Measurements from ENCODE around the gene CACNA1E. TPM values are rescaled to one million over a fixed set of nuclear protein-coding genes. Genes with fewer than 3 reads are reported as not detected.

The CACNA1E gene
- total RNA-seq, 2 experiments from 2014 or later, result 0.04 TPM; not detected in 1

DNA sequence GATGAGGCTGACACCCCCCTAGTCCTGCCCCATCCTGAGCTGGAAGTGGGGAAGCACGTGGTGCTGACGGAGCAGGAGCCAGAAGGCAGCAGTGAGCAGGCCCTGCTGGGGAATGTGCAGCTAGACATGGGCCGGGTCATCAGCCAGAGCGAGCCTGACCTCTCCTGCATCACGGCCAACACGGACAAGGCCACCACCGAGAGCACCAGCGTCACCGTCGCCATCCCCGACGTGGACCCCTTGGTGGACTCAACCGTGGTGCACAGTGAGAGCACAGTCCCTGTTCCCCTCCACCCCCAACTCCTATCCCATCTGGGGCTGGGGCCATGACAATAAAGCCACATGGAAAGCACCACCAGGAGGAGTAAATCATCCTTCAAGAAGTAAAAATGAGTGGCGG, 250.2 kb downstream of the CACNA1E start:
- H3K4me3 Mint-ChIP-seq, result no peak overlapping the region
- no peaks in the 10 kb centered on the region for H3K4me1 Mint-ChIP-seq
- DNase-seq, result no peak
- H3K9me3 Mint-ChIP-seq, result no peaks in the 10 kb centered on the region
- H3K36me3 Mint-ChIP-seq, result no peaks in the 10 kb centered on the region
- H3K27me3 Mint-ChIP-seq, result peaks cover 3% of the 10 kb centered on the region
- no peak overlapping the region for H3K27ac Mint-ChIP-seq

DNA sequence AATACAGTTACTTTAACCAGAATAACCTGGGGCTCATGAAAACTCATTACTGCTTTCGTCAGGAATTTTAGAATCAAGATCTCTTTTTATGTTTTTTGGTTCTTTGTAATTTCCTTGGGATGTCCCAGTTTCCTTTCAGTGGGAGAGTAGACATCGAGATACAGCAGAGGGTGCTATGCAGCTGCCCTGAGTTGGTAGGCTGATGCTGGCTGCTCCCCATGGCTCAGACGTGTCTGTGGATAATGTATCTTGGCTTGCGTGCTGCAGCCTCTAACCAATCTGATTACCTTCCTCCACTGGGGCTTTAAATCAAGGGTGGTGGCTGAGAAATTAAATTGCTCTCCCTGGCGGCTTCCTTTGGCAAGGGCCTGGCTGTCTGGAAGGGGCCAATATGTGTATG, 253.7 kb downstream of the CACNA1E start:
- Mint-ChIP-seq H3K4me3 (no peak overlapping the region), H3K27ac (no peak overlapping the region), H3K27me3 (peaks cover 7% of the 10 kb centered on the region), H3K36me3 (no peaks in the 10 kb centered on the region), H3K9me3 (no peaks in the 10 kb centered on the region), H3K4me1 (no peaks in the 10 kb centered on the region)
- DNase-seq, result no peak

DNA sequence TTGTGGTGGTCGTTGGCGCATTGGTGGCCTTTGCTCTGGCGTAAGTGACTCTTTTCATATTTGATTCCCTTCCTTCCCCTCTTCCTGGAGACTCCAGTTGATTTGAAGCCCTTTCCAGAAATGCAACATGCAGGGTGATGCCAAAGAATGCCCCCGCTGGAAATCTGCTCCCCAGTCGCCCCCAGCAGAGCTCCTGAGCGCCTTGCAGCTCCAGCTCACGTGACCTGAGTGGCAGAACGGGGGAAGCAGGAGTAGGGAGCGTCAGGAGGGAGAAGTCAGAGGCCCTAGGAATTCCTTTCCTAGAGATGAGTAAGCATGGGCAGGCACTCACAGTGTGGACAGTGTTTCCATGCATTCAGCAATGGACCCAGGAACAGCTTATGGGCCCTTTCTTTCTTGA, 255.9 kb downstream of the CACNA1E start:
- H3K9me3 Mint-ChIP-seq, result no peaks in the 10 kb centered on the region
- H3K27me3 Mint-ChIP-seq, result peaks cover 7% of the 10 kb centered on the region
- H3K4me1 Mint-ChIP-seq, result no peaks in the 10 kb centered on the region
- H3K36me3 Mint-ChIP-seq, result no peaks in the 10 kb centered on the region
- no peak overlapping the region for H3K27ac Mint-ChIP-seq
- no peak overlapping the region for H3K4me3 Mint-ChIP-seq
- no peak for DNase-seq

DNA sequence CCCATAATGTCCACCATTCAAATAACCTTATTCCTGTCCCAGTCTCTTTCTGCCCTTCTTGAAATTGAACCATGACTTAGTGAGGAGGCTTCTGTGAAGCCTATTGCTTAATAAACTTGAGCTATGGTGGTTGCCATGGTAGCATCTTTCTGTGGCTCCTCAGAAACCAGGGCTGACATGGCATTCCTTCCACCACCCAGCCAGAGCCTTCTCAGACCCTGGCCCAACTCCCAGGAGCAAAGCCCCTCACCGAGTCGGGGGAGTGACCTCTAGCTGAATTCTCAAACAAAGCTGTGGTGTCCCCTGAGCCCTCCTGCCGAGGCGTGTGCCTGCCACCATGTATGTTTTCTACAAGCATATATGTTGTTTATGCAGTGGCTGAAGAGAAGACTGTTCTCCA, 259.1 kb downstream of the CACNA1E start:
- Mint-ChIP-seq H3K9me3 (no peaks in the 10 kb centered on the region), H3K27me3 (peaks cover 4% of the 10 kb centered on the region), H3K4me3 (no peak overlapping the region), H3K4me1 (no peaks in the 10 kb centered on the region), H3K36me3 (no peaks in the 10 kb centered on the region), H3K27ac (no peak overlapping the region)
- DNase-seq, result no peak

DNA sequence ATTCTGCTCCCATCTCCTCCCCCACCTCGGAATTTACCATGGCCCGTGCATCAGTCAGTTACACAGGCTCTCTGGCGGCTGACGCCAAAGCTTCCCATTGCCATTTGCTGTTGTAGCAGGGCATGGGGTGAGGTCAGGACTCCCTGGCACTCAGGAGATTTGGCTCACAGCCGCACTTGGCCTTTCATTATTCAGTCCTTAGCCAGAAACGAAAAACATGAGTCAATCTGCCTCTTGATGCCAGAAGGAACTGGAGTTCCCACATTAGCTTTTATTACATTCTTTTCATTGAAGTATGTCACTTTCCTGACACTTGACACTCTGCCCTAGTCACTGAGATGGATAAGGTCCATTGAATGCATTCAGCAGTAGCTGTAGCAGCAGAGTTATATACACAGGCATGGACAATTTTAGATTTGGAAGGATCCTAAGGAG, 260.6 kb downstream of the CACNA1E start:
- H3K4me3 Mint-ChIP-seq, result no peak overlapping the region
- no peaks in the 10 kb centered on the region for H3K9me3 Mint-ChIP-seq
- H3K4me1 Mint-ChIP-seq, result no peaks in the 10 kb centered on the region
- no peak for DNase-seq
- H3K27ac Mint-ChIP-seq, result no peak overlapping the region
- H3K36me3 Mint-ChIP-seq, result no peaks in the 10 kb centered on the region
- peaks cover 4% of the 10 kb centered on the region for H3K27me3 Mint-ChIP-seq

DNA sequence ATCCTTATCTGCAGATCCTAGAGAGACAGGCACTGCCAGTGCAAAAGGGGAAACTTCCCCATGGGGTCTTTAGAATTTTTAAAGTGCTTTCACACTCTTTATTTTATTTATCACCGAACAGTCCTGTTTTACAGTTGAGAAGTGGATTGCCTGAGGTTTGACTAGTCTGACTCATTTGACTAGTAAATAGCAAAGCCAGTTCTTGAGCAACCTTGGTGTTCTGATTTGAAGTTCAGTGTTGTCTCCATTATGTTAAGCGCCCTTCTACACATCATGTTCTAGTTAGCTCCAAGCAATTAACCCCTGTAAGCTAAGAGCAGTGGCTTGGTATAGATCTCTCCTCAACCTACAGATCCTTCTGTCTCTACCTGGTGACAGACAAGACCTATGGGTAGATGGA, 262.9 kb downstream of the CACNA1E start:
- no peak overlapping the region for H3K27ac Mint-ChIP-seq
- H3K9me3 Mint-ChIP-seq, result no peaks in the 10 kb centered on the region
- no peaks in the 10 kb centered on the region for H3K27me3 Mint-ChIP-seq
- no peak for DNase-seq
- H3K4me1 Mint-ChIP-seq, result no peaks in the 10 kb centered on the region
- H3K36me3 Mint-ChIP-seq, result no peaks in the 10 kb centered on the region
- H3K4me3 Mint-ChIP-seq, result no peak overlapping the region

DNA sequence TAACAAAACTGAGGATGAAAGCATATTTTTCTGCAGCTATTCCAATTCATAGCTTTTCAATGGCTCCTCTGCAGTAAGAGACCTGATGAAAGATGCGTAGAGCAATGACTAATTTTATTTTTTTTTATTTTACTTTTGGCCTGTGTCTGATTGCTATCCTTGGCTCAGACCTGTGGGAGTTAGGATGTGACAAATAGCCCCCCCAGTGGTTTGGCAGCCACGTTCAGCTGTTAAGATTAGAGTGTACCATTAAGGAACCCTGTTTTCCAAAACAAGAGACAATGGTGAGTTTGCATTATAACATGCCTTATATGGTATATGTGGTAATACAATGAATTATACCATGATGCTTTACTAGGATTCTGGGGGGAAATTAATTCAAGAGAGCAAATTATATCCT, 264.7 kb downstream of the CACNA1E start:
- no peaks in the 10 kb centered on the region for H3K27me3 Mint-ChIP-seq
- no peaks in the 10 kb centered on the region for H3K4me1 Mint-ChIP-seq
- H3K36me3 Mint-ChIP-seq, result no peaks in the 10 kb centered on the region
- H3K9me3 Mint-ChIP-seq, result no peaks in the 10 kb centered on the region
- no peak overlapping the region for H3K4me3 Mint-ChIP-seq
- DNase-seq, result no peak
- no peak overlapping the region for H3K27ac Mint-ChIP-seq

DNA sequence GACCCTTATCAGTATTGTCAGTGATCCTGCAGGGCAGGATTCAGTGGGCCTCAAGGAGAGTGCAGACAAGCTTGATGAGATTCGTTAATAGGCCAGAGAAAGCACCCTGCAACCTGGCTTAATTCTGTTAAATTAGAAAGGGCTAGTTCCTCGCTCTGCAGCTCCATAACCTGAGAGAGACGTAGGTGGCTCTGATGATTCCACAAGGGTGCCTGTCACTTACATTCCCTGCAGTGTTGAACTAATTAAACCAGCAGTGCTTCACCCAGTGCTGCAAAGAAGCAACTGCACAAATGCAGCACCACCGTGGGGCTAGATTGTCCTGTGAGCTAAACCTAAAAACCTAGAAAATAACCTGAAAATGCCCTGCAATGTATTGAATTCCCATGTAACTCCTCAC, 270.8 kb downstream of the CACNA1E start:
- no peak for DNase-seq
- H3K4me3 Mint-ChIP-seq, result no peak overlapping the region
- no peaks in the 10 kb centered on the region for H3K36me3 Mint-ChIP-seq
- H3K4me1 Mint-ChIP-seq, result no peaks in the 10 kb centered on the region
- H3K27ac Mint-ChIP-seq, result no peak overlapping the region
- H3K27me3 Mint-ChIP-seq, result no peaks in the 10 kb centered on the region
- no peaks in the 10 kb centered on the region for H3K9me3 Mint-ChIP-seq

DNA sequence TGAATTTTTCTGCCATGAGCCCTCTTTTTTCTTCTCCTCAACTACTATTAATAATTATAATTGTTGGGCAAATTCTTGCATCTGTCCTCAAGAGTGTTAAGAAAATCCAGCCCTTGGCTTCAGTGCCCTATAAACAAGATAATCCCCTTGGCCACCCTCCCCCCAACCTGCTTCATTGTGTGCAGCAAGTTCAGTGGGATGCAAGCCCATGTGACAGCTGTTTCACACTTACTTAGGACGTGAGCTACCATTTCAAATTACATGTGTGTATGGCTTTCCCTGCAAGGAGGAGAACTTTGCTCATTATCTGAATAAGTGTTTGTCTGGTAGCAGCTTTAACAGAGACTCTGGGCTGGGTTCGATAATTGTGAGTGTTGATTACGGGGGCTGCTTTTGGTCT, 276.2 kb downstream of the CACNA1E start:
- no peaks in the 10 kb centered on the region for H3K9me3 Mint-ChIP-seq
- H3K36me3 Mint-ChIP-seq, result no peaks in the 10 kb centered on the region
- DNase-seq, result no peak
- no peak overlapping the region for H3K27ac Mint-ChIP-seq
- H3K4me1 Mint-ChIP-seq, result no peaks in the 10 kb centered on the region
- no peaks in the 10 kb centered on the region for H3K27me3 Mint-ChIP-seq
- no peak overlapping the region for H3K4me3 Mint-ChIP-seq

DNA sequence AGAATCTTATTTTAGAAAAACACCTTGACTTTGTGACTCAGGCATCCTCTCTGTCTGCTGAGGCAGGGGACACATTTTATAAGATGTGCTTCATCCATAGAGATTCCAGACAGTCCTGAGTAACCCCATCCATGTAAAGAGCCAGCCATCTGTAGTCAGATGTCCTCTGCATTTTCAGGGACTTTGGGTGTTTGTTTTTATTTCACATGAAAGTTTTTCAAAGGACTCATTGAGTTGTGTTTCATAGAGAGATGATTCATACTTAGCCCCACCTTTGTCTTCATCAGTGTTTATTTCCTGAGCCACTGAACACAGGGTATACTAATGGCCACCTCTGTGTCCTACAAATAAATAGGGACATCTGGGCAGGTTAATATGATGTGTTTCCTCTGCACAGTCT, 280.4 kb downstream of the CACNA1E start:
- Mint-ChIP-seq H3K27me3 (no peaks in the 10 kb centered on the region), H3K4me3 (no peak overlapping the region), H3K9me3 (no peaks in the 10 kb centered on the region), H3K36me3 (no peaks in the 10 kb centered on the region), H3K27ac (no peak overlapping the region), H3K4me1 (no peaks in the 10 kb centered on the region)
- DNase-seq, result no peak

DNA sequence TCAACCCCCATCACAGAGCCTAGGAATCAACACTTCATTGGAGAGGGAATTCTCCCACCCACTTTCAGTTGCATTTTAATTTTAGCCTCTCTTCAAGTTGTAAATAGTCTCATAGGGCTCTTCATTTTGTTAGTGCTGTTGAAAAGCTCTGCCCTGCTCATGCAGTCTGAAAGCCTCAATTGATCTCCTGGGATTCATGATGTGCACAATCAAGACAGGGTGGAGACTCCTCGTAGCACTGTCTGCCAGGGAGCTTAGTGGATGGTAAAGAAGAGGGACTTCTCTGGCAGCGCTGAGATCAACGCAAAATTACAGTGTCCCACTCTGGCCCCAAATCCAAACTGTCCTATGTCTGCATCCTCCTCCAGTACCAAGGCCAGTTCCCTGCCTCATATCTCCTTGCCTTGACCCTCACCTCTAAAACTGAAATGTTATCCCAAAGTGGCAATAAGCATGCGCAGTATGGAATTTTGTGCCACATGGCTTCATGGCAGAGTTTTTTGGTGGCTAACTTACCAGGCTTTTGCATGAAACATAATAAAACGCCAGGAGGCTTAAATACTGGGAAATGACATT, 282.2 kb downstream of the CACNA1E start:
- H3K27me3 Mint-ChIP-seq, result peaks cover 6% of the 10 kb centered on the region
- no peaks in the 10 kb centered on the region for H3K9me3 Mint-ChIP-seq
- no peaks in the 10 kb centered on the region for H3K36me3 Mint-ChIP-seq
- no peak overlapping the region for H3K4me3 Mint-ChIP-seq
- no peak overlapping the region for H3K27ac Mint-ChIP-seq
- no peaks in the 10 kb centered on the region for H3K4me1 Mint-ChIP-seq
- DNase-seq, result no peak

DNA sequence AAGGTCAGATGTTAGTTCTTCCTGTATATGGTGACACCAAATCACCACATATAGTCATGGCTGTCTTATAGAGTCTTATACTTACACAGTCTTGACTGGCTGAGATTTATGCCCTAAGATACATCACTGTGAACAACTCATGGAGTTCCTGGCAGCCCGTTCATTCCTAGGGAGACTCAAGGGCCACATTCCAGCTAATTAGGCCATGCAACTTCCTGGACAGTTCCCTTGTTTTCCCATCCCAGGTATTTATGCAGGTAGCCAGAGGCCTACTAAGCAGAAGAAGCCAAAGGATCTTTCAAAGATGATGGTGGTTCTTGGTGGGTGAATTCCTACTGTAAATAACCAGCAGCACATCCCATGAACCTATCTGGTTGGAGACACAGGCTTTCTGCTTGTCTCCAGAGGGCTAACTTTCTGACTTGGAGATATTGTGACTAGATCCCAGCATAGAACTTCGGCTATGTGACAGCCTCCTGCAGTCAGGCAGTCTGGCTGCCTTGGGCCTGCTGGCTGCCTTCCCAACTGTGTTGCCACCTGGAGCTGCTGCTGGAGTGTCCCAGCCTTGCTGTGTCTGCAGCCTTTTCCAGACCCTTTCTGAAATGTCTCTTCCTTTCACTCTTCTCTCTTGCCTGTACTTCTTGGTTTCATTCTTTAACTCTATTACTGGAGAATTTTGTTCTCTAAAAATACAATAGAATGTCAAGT, 283.8 kb downstream of the CACNA1E start:
- DNase-seq, result no peak
- Mint-ChIP-seq H3K4me3 (no peak overlapping the region), H3K9me3 (no peaks in the 10 kb centered on the region), H3K27me3 (peaks cover 14% of the 10 kb centered on the region), H3K36me3 (no peaks in the 10 kb centered on the region), H3K4me1 (no peaks in the 10 kb centered on the region), H3K27ac (no peak overlapping the region)

DNA sequence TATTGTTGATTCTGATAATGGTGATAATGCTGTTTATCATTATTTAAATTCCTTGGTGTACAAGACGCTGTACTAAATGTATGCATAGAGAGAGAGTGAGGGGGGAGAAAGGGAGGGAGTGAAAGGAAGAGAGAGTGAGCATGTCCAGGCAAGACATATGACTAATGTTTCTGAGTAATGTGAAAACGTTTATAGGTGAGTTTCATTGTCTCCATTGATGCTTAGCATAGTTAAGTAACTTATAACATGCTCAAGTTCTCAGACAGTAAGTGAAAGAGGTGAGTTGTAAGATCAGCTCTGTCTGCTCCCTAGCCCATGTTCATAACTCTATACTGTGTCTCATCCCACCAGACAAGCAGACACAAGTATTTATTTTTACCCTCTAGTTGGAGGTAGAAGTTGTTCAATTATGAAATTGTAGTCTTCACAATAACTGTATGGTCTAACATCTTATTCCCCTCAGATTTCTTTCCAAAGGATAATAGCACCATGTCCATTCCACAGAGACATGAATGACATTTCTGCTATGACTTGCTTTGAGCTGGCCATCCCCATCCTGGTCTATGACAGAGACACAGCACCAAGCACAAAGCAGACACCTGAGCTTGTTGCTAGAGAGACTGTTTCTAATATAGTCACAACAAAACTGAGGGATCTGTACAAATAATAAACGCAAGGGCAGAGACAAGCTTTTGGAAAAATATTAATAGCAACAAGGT, 285.1 kb downstream of the CACNA1E start:
- Mint-ChIP-seq H3K27me3 (peaks cover 14% of the 10 kb centered on the region), H3K9me3 (no peaks in the 10 kb centered on the region), H3K36me3 (no peaks in the 10 kb centered on the region), H3K4me1 (no peaks in the 10 kb centered on the region), H3K27ac (no peak overlapping the region), H3K4me3 (no peak overlapping the region)
- no peak for DNase-seq

DNA sequence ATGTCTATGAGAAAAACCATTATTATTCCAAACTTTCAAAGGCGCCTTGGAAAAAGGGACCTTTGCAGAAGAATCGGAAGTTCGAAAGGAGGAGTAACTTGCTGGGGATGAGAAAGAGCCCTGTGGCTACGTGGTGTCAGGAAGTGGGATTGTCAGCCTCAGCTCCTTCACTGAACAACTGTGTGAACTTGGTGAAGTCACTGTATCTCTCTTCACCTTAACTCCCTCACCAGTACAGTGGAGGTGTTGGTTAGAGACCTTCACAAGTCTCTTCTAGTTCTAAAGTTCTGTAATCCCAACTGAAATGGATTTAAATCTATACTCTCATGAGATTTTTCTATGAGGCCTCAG, 285.6 kb downstream of the CACNA1E start:
- Mint-ChIP-seq H3K27ac (no peak overlapping the region), H3K9me3 (no peaks in the 10 kb centered on the region), H3K27me3 (peaks cover 14% of the 10 kb centered on the region), H3K36me3 (no peaks in the 10 kb centered on the region), H3K4me1 (no peaks in the 10 kb centered on the region), H3K4me3 (no peak overlapping the region)
- no peak for DNase-seq

DNA sequence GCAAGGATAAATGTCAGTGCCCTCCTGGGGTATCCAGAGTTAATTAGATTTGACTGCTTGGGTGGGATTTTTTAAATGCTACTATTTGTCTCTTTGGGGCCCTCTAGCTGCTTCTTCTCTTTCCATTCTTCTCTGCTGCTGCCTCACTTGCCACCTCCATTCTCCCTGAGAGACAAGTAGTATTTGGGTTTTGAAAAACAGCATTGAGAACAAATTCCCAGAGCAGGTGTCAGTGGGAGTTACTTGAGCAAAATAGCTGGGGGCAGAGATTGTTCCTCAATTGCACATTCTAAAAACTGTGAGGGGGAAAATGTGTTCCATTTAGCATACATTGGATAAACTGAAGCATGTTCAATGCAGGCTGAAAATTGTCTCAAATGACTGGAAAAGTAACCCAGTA, 286.5 kb downstream of the CACNA1E start:
- Mint-ChIP-seq H3K27me3 (peaks cover 14% of the 10 kb centered on the region), H3K4me1 (no peaks in the 10 kb centered on the region), H3K36me3 (no peaks in the 10 kb centered on the region), H3K9me3 (no peaks in the 10 kb centered on the region), H3K4me3 (no peak overlapping the region), H3K27ac (no peak overlapping the region)
- no peak for DNase-seq

DNA sequence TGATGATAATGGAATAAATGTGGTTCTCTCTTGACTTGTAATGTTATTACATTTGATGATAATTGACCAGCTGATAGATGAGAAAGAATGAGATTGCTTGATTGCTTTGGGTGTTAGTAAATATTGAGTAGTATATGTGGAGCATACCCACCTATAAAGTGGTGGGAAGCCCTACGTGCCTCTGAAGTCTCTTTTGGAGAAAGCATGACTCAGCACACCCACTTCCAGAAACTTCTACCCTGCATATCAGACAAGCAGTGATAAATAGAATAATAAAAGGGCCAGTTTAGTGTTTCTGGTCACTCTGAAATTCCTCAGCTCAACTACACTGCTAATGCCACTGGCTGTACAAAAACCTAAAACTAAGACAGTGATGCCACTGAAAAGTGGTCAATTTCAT, 289.4 kb downstream of the CACNA1E start:
- H3K27me3 Mint-ChIP-seq, result peaks cover 14% of the 10 kb centered on the region
- no peaks in the 10 kb centered on the region for H3K4me1 Mint-ChIP-seq
- no peak overlapping the region for H3K4me3 Mint-ChIP-seq
- H3K27ac Mint-ChIP-seq, result no peak overlapping the region
- no peak for DNase-seq
- H3K36me3 Mint-ChIP-seq, result no peaks in the 10 kb centered on the region
- no peaks in the 10 kb centered on the region for H3K9me3 Mint-ChIP-seq

Measured in activated naive CD8-positive, alpha-beta T cell treated with anti-CD3 and anti-CD28 coated beads for 36 hours (primary cell).